ENCODE results near the gene USH2A.

The USH2A gene

GRCh38 chr1:216270086-216270773 lies 153.0 kb downstream of the USH2A start:
- no peak for DNase-seq (ENCODE audit: low spot score)

GRCh38 chr1:216261631-216262030 lies 161.6 kb downstream of the USH2A start:
- no peak for DNase-seq (ENCODE audit: low spot score)

GRCh38 chr1:216258856-216259255 lies 164.4 kb downstream of the USH2A start:
- no peak for DNase-seq (ENCODE audit: low spot score)

- no peak for DNase-seq (ENCODE audit: low spot score)
These were observed 164.9 kb downstream of the USH2A start for GRCh38 chr1:216258386-216258785.

- DNase-seq (ENCODE audit: low spot score), result no peak
These were observed 172.4 kb downstream of the USH2A start for GRCh38 chr1:216250861-216251260.

GRCh38 chr1:216248628-216249027 lies 174.6 kb downstream of the USH2A start:
- DNase-seq (ENCODE audit: low spot score), result no peak

GRCh38 chr1:216247937-216248336 lies 175.3 kb downstream of the USH2A start:
- no peak for DNase-seq (ENCODE audit: low spot score)

- DNase-seq (ENCODE audit: low spot score), result no peak
These were observed 176.6 kb downstream of the USH2A start for GRCh38 chr1:216246577-216247203.

- DNase-seq (ENCODE audit: low spot score), result no peak
These were observed 184.4 kb downstream of the USH2A start for GRCh38 chr1:216238844-216239243.

GRCh38 chr1:216237927-216238542 lies 185.2 kb downstream of the USH2A start:
- DNase-seq (ENCODE audit: low spot score), result no peak

- no peak for DNase-seq (ENCODE audit: low spot score)
These were observed 199.0 kb downstream of the USH2A start for GRCh38 chr1:216224233-216224632.

- no peak for DNase-seq (ENCODE audit: low spot score)
These were observed 199.8 kb downstream of the USH2A start for GRCh38 chr1:216223486-216223885.

- no peak for DNase-seq (ENCODE audit: low spot score)
These were observed 201.0 kb downstream of the USH2A start for GRCh38 chr1:216222288-216222687.

- DNase-seq (ENCODE audit: low spot score), result peak; percentile 75
These were observed 202.0 kb downstream of the USH2A start for GRCh38 chr1:216221260-216221700.

- DNase-seq (ENCODE audit: low spot score), result no peak
These were observed 206.9 kb downstream of the USH2A start for GRCh38 chr1:216216305-216216704.

- no peak for DNase-seq (ENCODE audit: low spot score)
These were observed 208.1 kb downstream of the USH2A start for GRCh38 chr1:216215169-216215568.

GRCh38 chr1:216212826-216213225 lies 210.4 kb downstream of the USH2A start:
- DNase-seq (ENCODE audit: low spot score), result no peak

GRCh38 chr1:216210081-216210480 lies 213.2 kb downstream of the USH2A start:
- no peak for DNase-seq (ENCODE audit: low spot score)

GRCh38 chr1:216209125-216209524 lies 214.1 kb downstream of the USH2A start:
- DNase-seq (ENCODE audit: low spot score), result no peak

- DNase-seq (ENCODE audit: low spot score), result no peak
These were observed 216.1 kb downstream of the USH2A start for GRCh38 chr1:216207154-216207553.

- no peak for DNase-seq (ENCODE audit: low spot score)
These were observed 218.1 kb downstream of the USH2A start for GRCh38 chr1:216205176-216205575.

- no peak for DNase-seq (ENCODE audit: low spot score)
These were observed 221.3 kb downstream of the USH2A start for GRCh38 chr1:216201946-216202345.

GRCh38 chr1:216200941-216201340 lies 222.3 kb downstream of the USH2A start:
- no peak for DNase-seq (ENCODE audit: low spot score)

All from putamen (tissue), 1 donor.